Measurements from ENCODE around the gene TOM1L2. TPM values are rescaled to one million over a fixed set of nuclear protein-coding genes. Genes with fewer than 3 reads are reported as not detected.
A peak's percentile ranks its signal among the peaks of the same experiment; 100 is the strongest.

The TOM1L2 gene
- total RNA-seq, 3 donors from 2014 or later, result 67.8 to 101 (median 87.7) TPM

DNA sequence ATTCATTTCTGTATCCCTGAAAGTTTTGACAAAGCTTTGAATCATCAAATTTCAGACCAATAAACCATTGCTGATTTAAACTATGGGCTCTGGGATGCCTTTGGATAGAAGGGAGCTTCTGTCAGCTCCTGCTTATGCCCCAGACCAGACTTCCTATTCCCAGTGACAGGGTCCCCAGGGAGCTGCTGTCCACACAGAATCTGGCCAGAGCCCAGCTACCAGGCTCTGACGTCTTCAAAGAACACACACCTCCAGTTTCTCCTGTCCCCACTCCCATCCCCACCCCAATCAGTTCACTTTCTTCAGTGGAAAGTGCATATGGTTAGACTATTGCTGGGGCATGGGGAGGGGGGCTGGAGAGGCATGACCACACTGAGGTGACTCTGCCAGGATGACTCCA, 83.8 kb downstream of the TOM1L2 start:
- ATAC-seq (no peak), DNase-seq (no peak)
- TF ChIP-seq, protein P1, sequence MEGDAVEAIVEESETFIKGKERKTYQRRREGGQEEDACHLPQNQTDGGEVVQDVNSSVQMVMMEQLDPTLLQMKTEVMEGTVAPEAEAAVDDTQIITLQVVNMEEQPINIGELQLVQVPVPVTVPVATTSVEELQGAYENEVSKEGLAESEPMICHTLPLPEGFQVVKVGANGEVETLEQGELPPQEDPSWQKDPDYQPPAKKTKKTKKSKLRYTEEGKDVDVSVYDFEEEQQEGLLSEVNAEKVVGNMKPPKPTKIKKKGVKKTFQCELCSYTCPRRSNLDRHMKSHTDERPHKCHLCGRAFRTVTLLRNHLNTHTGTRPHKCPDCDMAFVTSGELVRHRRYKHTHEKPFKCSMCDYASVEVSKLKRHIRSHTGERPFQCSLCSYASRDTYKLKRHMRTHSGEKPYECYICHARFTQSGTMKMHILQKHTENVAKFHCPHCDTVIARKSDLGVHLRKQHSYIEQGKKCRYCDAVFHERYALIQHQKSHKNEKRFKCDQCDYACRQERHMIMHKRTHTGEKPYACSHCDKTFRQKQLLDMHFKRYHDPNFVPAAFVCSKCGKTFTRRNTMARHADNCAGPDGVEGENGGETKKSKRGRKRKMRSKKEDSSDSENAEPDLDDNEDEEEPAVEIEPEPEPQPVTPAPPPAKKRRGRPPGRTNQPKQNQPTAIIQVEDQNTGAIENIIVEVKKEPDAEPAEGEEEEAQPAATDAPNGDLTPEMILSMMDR (IDR thresholded peaks at IDR 0.05), result no peak
- H3K36me3 ChIP-seq (ENCODE audit: low read depth), result no peaks in the 10 kb centered on the region
- H3K4me1 ChIP-seq (ENCODE audit: low read depth), result no peaks in the 10 kb centered on the region
- no peaks in the 10 kb centered on the region for H3K9me3 ChIP-seq
- no peak overlapping the region for H3K4me3 ChIP-seq
- intact Hi-C loops (cut with DNase I, micrococcal nuclease), result loop anchor here in 1 of 2 donors (10.0 kb wide), 1 partner anchor 136 kb away; no protein-coding TSS in a partner anchor

DNA sequence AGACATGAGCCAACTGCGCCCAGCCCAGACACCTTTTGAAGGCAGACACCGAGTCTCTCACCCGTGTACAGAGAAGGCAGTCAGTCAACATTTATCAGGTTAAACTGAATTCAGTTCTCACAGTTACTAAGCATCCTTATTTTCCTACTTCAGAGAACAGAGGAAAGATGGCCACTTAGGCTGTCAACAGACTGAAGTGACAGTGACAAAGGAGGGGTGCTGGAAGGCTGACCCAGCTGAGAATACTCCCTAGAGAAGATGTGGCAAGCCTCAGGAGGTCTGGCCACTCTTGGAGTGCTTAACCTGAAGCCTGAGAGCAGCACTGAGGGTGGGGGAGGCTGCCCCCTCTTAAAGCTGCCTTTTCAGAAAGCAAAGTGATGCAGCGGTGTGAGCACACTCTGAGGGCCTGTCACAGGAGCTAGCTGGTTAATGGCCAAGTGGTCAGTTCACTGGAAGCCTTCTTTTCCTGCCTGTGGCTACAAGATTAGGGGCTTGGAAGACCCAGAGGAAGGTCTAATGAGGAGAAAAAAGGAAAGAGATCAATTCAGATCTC, 84.4 kb downstream of the TOM1L2 start:
- H3K4me1 ChIP-seq (ENCODE audit: low read depth), result no peaks in the 10 kb centered on the region
- intact Hi-C loops (cut with DNase I, micrococcal nuclease), result loop anchor here in 1 of 2 donors (10.0 kb wide), 1 partner anchor 137 kb away; no protein-coding TSS in a partner anchor
- DNase-seq (no peak), ATAC-seq (no peak)
- no peak overlapping the region for H3K4me3 ChIP-seq
- no peaks in the 10 kb centered on the region for H3K36me3 ChIP-seq (ENCODE audit: low read depth)
- no peaks in the 10 kb centered on the region for H3K9me3 ChIP-seq
- TF ChIP-seq, protein P1 (IDR thresholded peaks at IDR 0.05), result no peak

DNA sequence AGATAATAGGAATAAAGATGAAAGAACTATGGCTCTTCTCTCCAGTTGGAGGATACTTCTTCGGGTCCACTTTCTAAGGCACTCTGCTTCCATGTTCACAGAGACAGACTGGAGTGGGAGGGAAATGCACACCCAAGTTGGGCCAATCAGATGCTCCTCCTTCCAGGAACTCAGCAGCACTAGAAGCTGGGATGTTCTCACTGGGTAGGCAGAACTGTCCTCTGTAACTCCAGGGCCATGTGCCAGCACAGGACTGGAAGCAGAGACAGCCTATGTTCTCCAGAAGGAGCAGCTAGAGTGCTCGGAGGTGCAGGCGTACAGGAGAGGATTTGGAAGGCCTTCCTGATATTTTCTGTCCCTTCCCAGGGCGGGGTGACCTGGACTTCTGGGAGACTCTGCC, 85.5 kb downstream of the TOM1L2 start:
- TF ChIP-seq, protein P1 (IDR thresholded peaks at IDR 0.05), result no peak
- no peaks in the 10 kb centered on the region for H3K4me1 ChIP-seq (ENCODE audit: low read depth)
- ATAC-seq, result peak; percentile 37
- H3K9me3 ChIP-seq, result no peaks in the 10 kb centered on the region
- DNase-seq, result no peak
- intact Hi-C loops (cut with DNase I, micrococcal nuclease), result loop anchor here in 1 of 2 donors (10.0 kb wide), 1 partner anchor 138 kb away; no protein-coding TSS in a partner anchor
- no peak overlapping the region for H3K4me3 ChIP-seq
- no peaks in the 10 kb centered on the region for H3K36me3 ChIP-seq (ENCODE audit: low read depth)

DNA sequence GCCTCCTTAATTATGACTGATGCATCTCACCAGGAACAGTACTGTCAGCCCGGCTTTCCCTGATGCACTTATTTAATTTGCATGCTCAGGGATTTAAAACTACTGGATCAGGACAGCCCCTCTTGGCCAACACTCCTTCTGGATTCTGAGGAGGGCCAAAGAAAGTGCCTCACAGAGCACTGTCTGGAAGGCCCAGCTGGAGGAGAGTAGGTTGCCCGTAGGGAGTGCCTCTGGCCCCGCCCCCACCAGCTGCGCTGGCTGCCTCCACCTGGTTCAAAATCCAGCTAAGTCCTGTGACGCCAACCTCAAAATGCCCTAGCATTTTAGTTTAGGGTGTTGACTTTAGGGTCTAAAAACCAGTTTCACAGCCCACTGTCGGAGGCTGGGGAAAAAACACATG, 86.0 kb downstream of the TOM1L2 start:
- Histone ChIP-seq H3K36me3 (ENCODE audit: low read depth) (no peaks in the 10 kb centered on the region), H3K4me3 (no peak overlapping the region), H3K4me1 (ENCODE audit: low read depth) (no peaks in the 10 kb centered on the region), H3K9me3 (no peaks in the 10 kb centered on the region)
- intact Hi-C loops (cut with DNase I, micrococcal nuclease), result loop anchor here in 1 of 2 donors (10.0 kb wide), 1 partner anchor 139 kb away; no protein-coding TSS in a partner anchor
- TF ChIP-seq, protein P1 (IDR thresholded peaks at IDR 0.05), result no peak
- ATAC-seq, result peak; percentile 80
- peak in 2 of 3 donors; percentile 64 to 66 for DNase-seq

DNA sequence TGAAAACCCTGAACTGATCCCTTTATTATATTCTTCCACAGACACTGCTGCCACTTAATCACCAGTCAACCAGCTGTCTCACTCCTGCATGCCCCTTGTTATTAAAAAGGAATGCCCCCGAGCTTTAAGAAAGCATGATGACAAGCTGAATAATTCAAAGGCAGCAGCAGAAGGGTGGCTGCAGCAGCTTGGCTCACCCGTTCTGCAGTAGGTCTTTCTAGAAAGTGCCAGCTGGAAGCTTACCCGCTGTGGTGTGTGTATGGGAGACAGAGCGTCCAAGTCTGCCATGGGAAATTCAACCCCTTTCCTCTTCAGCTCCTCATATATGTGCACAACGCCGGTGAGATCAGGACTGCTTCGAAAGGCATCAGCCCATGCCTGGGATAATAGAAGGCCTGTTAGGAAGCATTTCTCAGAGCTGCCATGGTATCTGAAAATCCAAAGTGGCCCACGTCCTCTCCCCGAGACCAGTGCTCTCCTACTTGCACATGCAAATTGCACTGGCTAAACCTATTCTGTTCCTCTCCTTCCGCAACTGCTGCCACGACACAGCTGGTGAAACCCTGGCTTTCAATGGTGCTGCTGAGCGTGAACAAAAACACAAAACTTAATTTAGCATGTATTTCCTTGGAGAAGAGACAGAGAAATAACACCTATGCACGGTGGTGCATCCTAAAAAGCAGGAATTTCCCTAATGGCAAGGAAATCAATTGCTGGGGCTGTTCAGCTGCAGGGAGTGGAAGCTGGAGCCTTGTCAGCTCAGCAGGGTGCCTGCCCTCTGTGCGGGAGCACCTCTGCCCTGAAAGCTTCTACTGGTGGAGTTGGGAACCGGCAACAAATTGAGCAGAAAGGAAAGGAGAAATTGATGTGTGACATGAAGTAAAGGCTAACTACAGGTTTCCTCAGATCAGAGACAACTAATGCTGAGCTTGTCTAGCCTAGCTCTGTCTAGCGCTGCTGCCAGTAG, 87.5 kb downstream of the TOM1L2 start:
- DNase-seq (no peak), ATAC-seq (no peak)
- Histone ChIP-seq H3K4me3 (no peak overlapping the region), H3K36me3 (ENCODE audit: low read depth) (no peaks in the 10 kb centered on the region), H3K4me1 (ENCODE audit: low read depth) (no peaks in the 10 kb centered on the region), H3K9me3 (no peaks in the 10 kb centered on the region)
- intact Hi-C loops (cut with DNase I, micrococcal nuclease), result loop anchor here in 1 of 2 donors (10.0 kb wide), 1 partner anchor 140 kb away; no protein-coding TSS in a partner anchor
- TF ChIP-seq, protein P1 (IDR thresholded peaks at IDR 0.05), result no peak

Data from mucosa of descending colon (tissue), 3 donors.